HG02852 (cell line): ENCODE measurements around the gene TMEM235.
"Not testable (repeated sequence)": the region's sequence is repeated elsewhere in the genome, so short reads cannot be mapped to it uniquely, and the experiment has no call there.

ENCODE experiments used
- ATAC-seq: cut with Tn5 transposase; IDR thresholded peaks from one replicate; pipeline ENCODE4 v1.9.1; 2021; ENCODE audit warnings: mild to moderate bottlenecking, moderate library complexity; ENCODE audit not compliant: unreplicated experiment

The TMEM235 gene

GRCh38 chr17:78252701-78253635 lies 21.5 kb downstream of the TMEM235 start:
- no peak for ATAC-seq

GRCh38 chr17:78253636-78253945 lies 22.2 kb downstream of the TMEM235 start:
- not testable (repeated sequence) for ATAC-seq

- ATAC-seq, result peak; percentile 52
Measured at GRCh38 chr17:78253946-78254672, 22.7 kb downstream of the TMEM235 start.

GRCh38 chr17:78255029-78255656 lies 23.7 kb downstream of the TMEM235 start:
- ATAC-seq, result no peak

- ATAC-seq, result no peak
Measured at GRCh38 chr17:78255953-78256706, 24.7 kb downstream of the TMEM235 start.

- no peak for ATAC-seq
Measured at GRCh38 chr17:78256707-78257591, 25.5 kb downstream of the TMEM235 start.

GRCh38 chr17:78257810-78258322 lies 26.4 kb downstream of the TMEM235 start:
- no peak for ATAC-seq

- no peak for ATAC-seq
Measured at GRCh38 chr17:78258323-78259191, 27.1 kb downstream of the TMEM235 start.

GRCh38 chr17:78259192-78259554 lies 27.7 kb downstream of the TMEM235 start:
- ATAC-seq, result no peak

GRCh38 chr17:78263063-78263735 lies 31.8 kb downstream of the TMEM235 start:
- ATAC-seq, result no peak

- no peak for ATAC-seq
Measured at GRCh38 chr17:78263736-78264340, 32.4 kb downstream of the TMEM235 start.

- no peak for ATAC-seq
Measured at GRCh38 chr17:78264590-78264989, 33.2 kb downstream of the TMEM235 start.

- no peak for ATAC-seq
Measured at GRCh38 chr17:78265121-78265520, 33.7 kb downstream of the TMEM235 start.

GRCh38 chr17:78266231-78266631 lies 34.8 kb downstream of the TMEM235 start:
- no peak for ATAC-seq

- ATAC-seq, result no peak
Measured at GRCh38 chr17:78266771-78267170, 35.3 kb downstream of the TMEM235 start.

- ATAC-seq, result no peak
Measured at GRCh38 chr17:78267253-78268073, 36.0 kb downstream of the TMEM235 start.
